A673 (cell line): Measurements from ENCODE around the gene HEXD.

Experiments used
- CTCF ChIP-seq: fragments of 300-800, 200-600 bp; sonication (generic); conservative IDR thresholded peaks from 2 replicates; pipeline ENCODE4 v1.5.1; 2017; ENCODE audit warnings: low read depth, mild to moderate bottlenecking, antibody characterized with exemption, low read length, moderate library complexity, mixed read lengths
- EZH2 ChIP-seq: fragments of 200-600 bp; sonication (generic); IDR thresholded peaks from 2 replicates; pipeline ENCODE4 v1.6.1; 2017; ENCODE audit warnings: borderline replicate concordance, low read depth, mild to moderate bottlenecking, mixed read lengths, antibody characterized with exemption, low read length; ENCODE audit not compliant: poor library complexity, severe bottlenecking

- TF ChIP-seq CTCF (no peak), EZH2 (no peak)
These were observed 8.0 kb upstream of the HEXD start for GRCh38 chr17:82410014-82410716.
